Keratinocyte (primary cell): ENCODE measurements around the gene CMTR1. TPM values are rescaled to one million over a fixed set of nuclear protein-coding genes. Genes with fewer than 3 reads are reported as not detected.

Source experiments
- DNase-seq: peaks from one replicate; pipeline ENCODE4 v3.0.0-alpha.2; 2011; ENCODE audit warnings: low read depth, missing footprints, low spot score
- FAIRE-seq: peaks from 2 replicates; lab custom pipeline; 2011; peaks lifted over from hg19 to GRCh38; lab: Jason Lieb, UNC
- H2AFZ ChIP-seq: 2 replicates; pipeline ENCODE4 v1.6.0; 2012; ENCODE audit warnings: low read length, control low read depth, inconsistent platforms; ENCODE audit not compliant: control insufficient read depth
- H3K27ac ChIP-seq: 2 replicates; pipeline ENCODE4 v1.5.1; 2011; ENCODE audit warnings: low read length; ENCODE audit not compliant: control insufficient read depth, insufficient read depth
- H3K27me3 ChIP-seq: 3 replicates; pipeline ENCODE4 v1.6.0; 2011; ENCODE audit warnings: low read length; ENCODE audit not compliant: control insufficient read depth, insufficient read depth; ENCODE audit errors: extremely low read depth
- H3K36me3 ChIP-seq, 2 experiments: 2 replicates in 1 of 2; 3 replicates in 1 of 2; pipeline ENCODE4 v1.5.1; 2011; ENCODE audit warnings: low read length in 2 of 2, mild to moderate bottlenecking in 1 of 2; ENCODE audit not compliant: control insufficient read depth in 2 of 2, insufficient read depth in 2 of 2; ENCODE audit errors: extremely low read depth in 1 of 2
- H3K4me1 ChIP-seq: 3 replicates; pipeline ENCODE4 v1.5.1; 2011; ENCODE audit warnings: low read length; ENCODE audit not compliant: control insufficient read depth, insufficient read depth; ENCODE audit errors: extremely low read depth
- H3K4me2 ChIP-seq: 3 replicates; pipeline ENCODE4 v1.6.0; 2011; ENCODE audit warnings: low read depth, low read length; ENCODE audit not compliant: control insufficient read depth, insufficient read depth; ENCODE audit errors: extremely low read depth
- H3K4me3 ChIP-seq, 3 experiments: fragments of 200-600 bp in 1 of 3; sonication (generic) in 1 of 3; 2 replicates in 2 of 3; 3 replicates in 1 of 3; pipeline ENCODE4 v1.5.1; 2011 to 2016; ENCODE audit warnings: low read length in 3 of 3, mild to moderate bottlenecking in 3 of 3, control low read depth in 2 of 3, inconsistent platforms in 1 of 3, low read depth in 1 of 3, mixed read lengths in 1 of 3, mixed run types in 1 of 3, moderate library complexity in 1 of 3; ENCODE audit not compliant: control insufficient read depth in 2 of 3, insufficient read depth in 2 of 3; ENCODE audit errors: extremely low read depth in 1 of 3
- H3K79me2 ChIP-seq: 2 replicates; pipeline ENCODE4 v1.6.0; 2012; ENCODE audit warnings: low read length; ENCODE audit not compliant: control insufficient read depth, insufficient read depth
- H3K9ac ChIP-seq: 3 replicates; pipeline ENCODE4 v1.6.0; 2011; ENCODE audit warnings: low read length; ENCODE audit not compliant: control insufficient read depth, insufficient read depth; ENCODE audit errors: extremely low read depth
- H3K9me1 ChIP-seq: 3 replicates; pipeline ENCODE4 v1.6.0; 2011; ENCODE audit warnings: low read length; ENCODE audit not compliant: control insufficient read depth, insufficient read depth; ENCODE audit errors: extremely low read depth
- H3K9me3 ChIP-seq: 2 replicates; pipeline ENCODE4 v1.5.1; 2012; ENCODE audit warnings: low read depth, low read length; ENCODE audit not compliant: control insufficient read depth
- H4K20me1 ChIP-seq: 3 replicates; pipeline ENCODE4 v1.6.0; 2011; ENCODE audit warnings: low read length; ENCODE audit not compliant: control insufficient read depth, insufficient read depth; ENCODE audit errors: extremely low read depth
- EZH2 ChIP-seq: IDR thresholded peaks from one replicate; pipeline ENCODE4 v1.6.1; 2012; ENCODE audit warnings: inconsistent platforms, mild to moderate bottlenecking, low read length, moderate library complexity
- dilution Hi-C: fragments of 300-500 bp; cut with MboI; formaldehyde crosslinking; loops from one replicate; pipeline ENCODE4 v1.7.0; 2020; ENCODE audit warnings: low sequenced_read_pairs; ENCODE audit not compliant: extremely low pct_ligation_motif_present
- polyA plus RNA-seq, 5 experiments: library from polyadenylated mRNA; depleted of rRNA in 3 of 5; stranded (reverse) in 3 of 5; stranded (forward) in 1 of 5; unstranded in 1 of 5; fragments of >200 nt; gene quantifications; 1 replicate in 1 of 5; 2 replicates in 3 of 5; 3 replicates in 1 of 5; pipeline versions ENCODE4 v1.2.1 to v1.2.3, GENCODE V29; 2011 to 2012; ENCODE audit warnings: missing spikeins in 2 of 5, low read depth in 1 of 5, low replicate concordance in 1 of 5
- TF ChIP-seq, protein P1 (sequence below), 3 experiments: IDR thresholded peaks in 1 of 3; conservative IDR thresholded peaks in 1 of 3; optimal IDR thresholded peaks in 1 of 3; 2 replicates in 2 of 3; 3 replicates in 1 of 3; pipeline versions ENCODE3 to v1.5.1; 2011; ENCODE audit warnings: low read length in 3 of 3, mild to moderate bottlenecking in 3 of 3, moderate library complexity in 2 of 3, control low read depth in 1 of 3, inconsistent platforms in 1 of 3; ENCODE audit not compliant: insufficient read depth in 2 of 3; ENCODE audit errors: extremely low read depth in 1 of 3

The CMTR1 gene
- polyA plus RNA-seq, 1 donor (not counting 4 experiments of a cell fraction or from before 2014, with no cell fraction given), result 24.6 TPM

DNA sequence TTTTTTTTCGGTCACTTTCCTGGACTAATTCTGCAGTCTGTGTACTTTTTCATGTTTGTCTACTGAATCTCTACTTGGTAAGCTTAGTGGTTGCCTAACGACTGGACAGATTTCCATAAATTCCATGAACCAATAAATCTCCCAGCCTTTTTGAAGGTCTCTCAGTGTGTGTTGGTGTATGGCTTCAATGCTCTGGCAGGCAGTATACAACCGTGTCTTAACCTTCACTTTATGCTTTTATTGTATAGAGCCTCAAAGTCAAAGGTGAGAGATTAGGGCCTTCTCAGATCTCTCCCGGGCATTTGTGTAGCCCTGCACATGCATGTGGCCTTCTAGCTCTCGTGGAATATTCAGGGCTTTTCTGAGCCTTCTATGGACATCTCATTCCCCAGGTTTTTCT, 14.3 kb upstream of the CMTR1 start:
- Histone ChIP-seq H3K27me3 (no peaks in the 10 kb centered on the region), H4K20me1 (no peaks in the 10 kb centered on the region), H3K4me1 (no peaks in the 10 kb centered on the region), H2AFZ (no peak overlapping the region), H3K9me3 (no peaks in the 10 kb centered on the region), H3K79me2 (no peaks in the 10 kb centered on the region), H3K4me2 (no peak overlapping the region), H3K4me3 (no peak overlapping the region), H3K27ac (no peak overlapping the region), H3K36me3 (no peaks in the 10 kb centered on the region), H3K9ac (no peak overlapping the region), H3K9me1 (no peaks in the 10 kb centered on the region)
- dilution Hi-C loops, result no loop called here
- TF ChIP-seq, protein P1, sequence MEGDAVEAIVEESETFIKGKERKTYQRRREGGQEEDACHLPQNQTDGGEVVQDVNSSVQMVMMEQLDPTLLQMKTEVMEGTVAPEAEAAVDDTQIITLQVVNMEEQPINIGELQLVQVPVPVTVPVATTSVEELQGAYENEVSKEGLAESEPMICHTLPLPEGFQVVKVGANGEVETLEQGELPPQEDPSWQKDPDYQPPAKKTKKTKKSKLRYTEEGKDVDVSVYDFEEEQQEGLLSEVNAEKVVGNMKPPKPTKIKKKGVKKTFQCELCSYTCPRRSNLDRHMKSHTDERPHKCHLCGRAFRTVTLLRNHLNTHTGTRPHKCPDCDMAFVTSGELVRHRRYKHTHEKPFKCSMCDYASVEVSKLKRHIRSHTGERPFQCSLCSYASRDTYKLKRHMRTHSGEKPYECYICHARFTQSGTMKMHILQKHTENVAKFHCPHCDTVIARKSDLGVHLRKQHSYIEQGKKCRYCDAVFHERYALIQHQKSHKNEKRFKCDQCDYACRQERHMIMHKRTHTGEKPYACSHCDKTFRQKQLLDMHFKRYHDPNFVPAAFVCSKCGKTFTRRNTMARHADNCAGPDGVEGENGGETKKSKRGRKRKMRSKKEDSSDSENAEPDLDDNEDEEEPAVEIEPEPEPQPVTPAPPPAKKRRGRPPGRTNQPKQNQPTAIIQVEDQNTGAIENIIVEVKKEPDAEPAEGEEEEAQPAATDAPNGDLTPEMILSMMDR (optimal IDR thresholded peaks at IDR 0.05 in 1 of 3, IDR thresholded peaks at IDR 0.05 in 1 of 3, conservative IDR thresholded peaks at IDR 0.05 in 1 of 3; ENCODE audit: extremely low read depth in 1 of 3, insufficient read depth in 2 of 3, low read length in 3 of 3), result no peak
- no peak for TF ChIP-seq EZH2
- FAIRE-seq, result no peak
- DNase-seq, result no peak

DNA sequence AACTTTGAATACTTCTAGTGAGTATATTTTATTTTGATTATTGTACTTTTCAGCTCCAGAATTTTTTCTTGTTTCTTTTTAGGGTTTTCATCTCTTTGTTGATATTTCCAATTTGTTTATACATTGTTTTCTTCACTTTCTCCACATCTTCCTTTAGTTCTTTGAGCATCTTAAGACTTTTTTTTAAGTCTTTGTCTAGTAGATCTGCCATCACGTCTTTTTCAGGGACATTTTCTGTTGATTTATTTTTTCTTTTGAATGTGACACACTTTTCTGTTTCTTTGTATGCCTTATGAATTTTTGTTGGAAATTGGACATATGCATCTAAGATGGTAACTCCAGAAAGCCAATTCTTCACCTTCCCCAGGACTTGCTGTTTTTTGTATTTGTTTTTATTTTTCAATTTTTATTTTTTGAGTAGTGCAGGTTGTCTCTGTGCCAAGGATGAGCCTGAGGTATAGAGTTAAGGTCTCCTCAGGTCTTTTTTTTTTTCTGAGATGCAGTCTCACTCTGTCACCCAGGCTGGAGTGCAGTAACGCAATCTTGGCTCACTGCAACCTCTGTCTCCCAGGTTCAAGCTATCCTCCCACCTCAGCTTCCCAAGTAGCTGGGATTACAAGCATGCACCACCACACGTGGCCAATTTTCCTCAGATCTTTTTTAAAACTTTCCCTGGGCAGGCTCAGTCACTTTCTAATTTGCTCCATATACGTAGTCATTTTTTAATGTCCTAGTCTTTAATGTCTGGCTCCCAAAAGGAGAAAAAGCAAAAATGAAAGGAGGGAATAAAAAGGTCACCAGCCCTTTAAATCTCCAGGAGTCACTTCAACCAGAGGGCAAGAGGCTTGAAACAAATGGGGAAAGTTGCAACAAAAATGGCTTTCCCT, 6.7 kb upstream of the CMTR1 start:
- Histone ChIP-seq H3K4me2 (no peak overlapping the region), H2AFZ (no peak overlapping the region), H3K36me3 (no peaks in the 10 kb centered on the region), H3K27ac (no peak overlapping the region), H3K27me3 (no peaks in the 10 kb centered on the region), H3K4me1 (no peaks in the 10 kb centered on the region), H3K9me3 (no peaks in the 10 kb centered on the region), H3K79me2 (no peaks in the 10 kb centered on the region), H4K20me1 (no peaks in the 10 kb centered on the region), H3K9ac (no peak overlapping the region), H3K4me3 (no peak overlapping the region), H3K9me1 (no peaks in the 10 kb centered on the region)
- TF ChIP-seq EZH2, result no peak
- TF ChIP-seq, protein P1 (optimal IDR thresholded peaks at IDR 0.05 in 1 of 3, IDR thresholded peaks at IDR 0.05 in 1 of 3, conservative IDR thresholded peaks at IDR 0.05 in 1 of 3; ENCODE audit: extremely low read depth in 1 of 3, insufficient read depth in 2 of 3, low read length in 3 of 3), result no peak
- dilution Hi-C loops, result no loop called here
- FAIRE-seq, result no peak
- DNase-seq, result no peak
